Smooth muscle cell of the umbilical artery (primary cell): Measurements from ENCODE around the gene NLRX1. TPM values are rescaled to one million over a fixed set of nuclear protein-coding genes. Genes with fewer than 3 reads are reported as not detected.

Experiments used
- total RNA-seq: library from RNA; depleted of rRNA; stranded (reverse); fragments of >200 nt; gene quantifications from 2 replicates; pipeline ENCODE4 v1.2.3, GENCODE V29; 2014

NLRX1 gene, protein sequence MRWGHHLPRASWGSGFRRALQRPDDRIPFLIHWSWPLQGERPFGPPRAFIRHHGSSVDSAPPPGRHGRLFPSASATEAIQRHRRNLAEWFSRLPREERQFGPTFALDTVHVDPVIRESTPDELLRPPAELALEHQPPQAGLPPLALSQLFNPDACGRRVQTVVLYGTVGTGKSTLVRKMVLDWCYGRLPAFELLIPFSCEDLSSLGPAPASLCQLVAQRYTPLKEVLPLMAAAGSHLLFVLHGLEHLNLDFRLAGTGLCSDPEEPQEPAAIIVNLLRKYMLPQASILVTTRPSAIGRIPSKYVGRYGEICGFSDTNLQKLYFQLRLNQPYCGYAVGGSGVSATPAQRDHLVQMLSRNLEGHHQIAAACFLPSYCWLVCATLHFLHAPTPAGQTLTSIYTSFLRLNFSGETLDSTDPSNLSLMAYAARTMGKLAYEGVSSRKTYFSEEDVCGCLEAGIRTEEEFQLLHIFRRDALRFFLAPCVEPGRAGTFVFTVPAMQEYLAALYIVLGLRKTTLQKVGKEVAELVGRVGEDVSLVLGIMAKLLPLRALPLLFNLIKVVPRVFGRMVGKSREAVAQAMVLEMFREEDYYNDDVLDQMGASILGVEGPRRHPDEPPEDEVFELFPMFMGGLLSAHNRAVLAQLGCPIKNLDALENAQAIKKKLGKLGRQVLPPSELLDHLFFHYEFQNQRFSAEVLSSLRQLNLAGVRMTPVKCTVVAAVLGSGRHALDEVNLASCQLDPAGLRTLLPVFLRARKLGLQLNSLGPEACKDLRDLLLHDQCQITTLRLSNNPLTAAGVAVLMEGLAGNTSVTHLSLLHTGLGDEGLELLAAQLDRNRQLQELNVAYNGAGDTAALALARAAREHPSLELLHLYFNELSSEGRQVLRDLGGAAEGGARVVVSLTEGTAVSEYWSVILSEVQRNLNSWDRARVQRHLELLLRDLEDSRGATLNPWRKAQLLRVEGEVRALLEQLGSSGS
- total RNA-seq: 12.9 and 14.0 TPM in 2 replicates

DNA sequence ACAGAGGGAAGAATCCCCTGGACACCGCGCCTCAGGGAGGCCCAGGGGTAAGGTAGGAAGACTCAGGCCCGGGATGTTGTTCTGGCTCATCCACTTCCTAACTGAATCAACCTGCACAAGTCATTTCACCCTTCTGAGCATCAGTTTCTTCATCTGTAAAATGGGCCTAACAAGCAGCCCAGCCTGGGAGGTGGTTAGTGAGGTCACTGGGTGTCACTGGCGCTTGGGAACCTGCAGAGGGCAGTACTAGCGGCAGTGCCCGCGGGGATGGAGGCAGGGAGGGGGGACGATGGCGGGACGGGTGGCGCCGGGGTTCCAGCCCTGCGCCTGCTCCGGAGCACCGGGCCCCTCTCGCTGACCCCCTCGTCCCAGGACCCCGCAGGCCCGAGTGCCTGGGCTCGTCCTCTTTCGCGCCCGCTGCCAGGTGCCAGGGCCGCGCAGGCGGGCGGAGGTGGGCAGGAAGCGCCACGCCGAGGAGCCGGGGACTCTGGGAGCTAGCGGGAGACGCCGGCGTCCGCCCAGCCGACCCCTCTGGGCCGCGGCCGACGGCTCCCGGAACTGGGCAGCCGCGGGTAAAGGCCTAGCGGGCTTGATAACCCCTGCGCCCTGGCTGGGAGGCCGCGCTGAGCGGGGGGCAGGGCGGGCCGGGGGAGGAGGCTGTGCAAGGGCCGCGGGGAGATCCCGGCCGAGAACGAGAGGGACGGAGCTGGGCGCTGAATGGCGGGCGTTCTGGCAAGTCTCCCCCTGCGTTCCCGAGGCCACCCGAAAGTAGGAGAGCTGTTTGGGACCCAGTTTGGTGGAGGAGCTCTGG is at the start of gene NLRX1:
Gene NLRX1, plus strand, starts transcription at position 255 of the 811 bp plus-strand sequence. CDS start 2,679 bp downstream, outside the sequence.

DNA sequence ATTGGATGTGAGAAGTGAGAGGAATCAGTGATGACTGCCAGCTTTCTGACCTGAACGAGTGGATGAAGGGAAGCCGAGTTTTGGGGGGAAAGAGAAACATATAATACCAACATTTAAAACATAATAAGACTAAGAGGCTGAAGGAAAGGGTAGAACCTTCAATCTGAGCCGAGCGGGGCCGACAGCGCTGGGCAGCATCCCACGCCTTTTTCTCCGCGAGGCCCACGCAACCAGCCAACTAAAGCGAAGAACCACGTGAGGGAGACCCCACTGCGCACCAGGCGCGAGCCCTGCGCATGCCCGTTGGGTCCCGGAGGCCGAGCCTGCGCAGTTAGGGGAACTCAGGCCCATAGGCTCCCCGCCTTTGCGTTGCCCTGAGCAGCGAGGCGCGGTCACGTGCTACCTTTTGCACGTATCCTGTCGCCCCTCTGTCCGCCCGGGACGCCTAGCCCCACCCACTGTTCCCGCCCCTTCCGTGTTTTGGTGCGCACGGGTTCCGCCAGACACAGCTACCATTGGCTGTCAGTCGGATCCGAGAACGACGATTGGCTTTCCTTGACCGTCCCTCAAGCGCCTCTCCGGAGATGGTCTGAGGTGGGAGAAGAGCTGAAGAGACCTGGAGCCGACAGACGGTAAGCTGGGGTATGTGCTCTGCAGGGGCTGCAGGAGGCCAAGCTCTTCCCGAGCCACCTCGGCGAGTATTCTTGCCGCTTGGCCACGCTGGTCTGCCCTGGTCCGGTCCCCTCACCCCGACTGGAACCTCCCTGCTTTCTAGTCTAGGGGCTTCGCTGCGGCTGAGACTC is 47.3 kb upstream of the NLRX1 start, which contains the start of gene HINFP:
Gene HINFP, plus strand, starts transcription at position 573 of the 803 bp plus-strand sequence. CDS start 5,365 bp downstream, outside the sequence.

DNA sequence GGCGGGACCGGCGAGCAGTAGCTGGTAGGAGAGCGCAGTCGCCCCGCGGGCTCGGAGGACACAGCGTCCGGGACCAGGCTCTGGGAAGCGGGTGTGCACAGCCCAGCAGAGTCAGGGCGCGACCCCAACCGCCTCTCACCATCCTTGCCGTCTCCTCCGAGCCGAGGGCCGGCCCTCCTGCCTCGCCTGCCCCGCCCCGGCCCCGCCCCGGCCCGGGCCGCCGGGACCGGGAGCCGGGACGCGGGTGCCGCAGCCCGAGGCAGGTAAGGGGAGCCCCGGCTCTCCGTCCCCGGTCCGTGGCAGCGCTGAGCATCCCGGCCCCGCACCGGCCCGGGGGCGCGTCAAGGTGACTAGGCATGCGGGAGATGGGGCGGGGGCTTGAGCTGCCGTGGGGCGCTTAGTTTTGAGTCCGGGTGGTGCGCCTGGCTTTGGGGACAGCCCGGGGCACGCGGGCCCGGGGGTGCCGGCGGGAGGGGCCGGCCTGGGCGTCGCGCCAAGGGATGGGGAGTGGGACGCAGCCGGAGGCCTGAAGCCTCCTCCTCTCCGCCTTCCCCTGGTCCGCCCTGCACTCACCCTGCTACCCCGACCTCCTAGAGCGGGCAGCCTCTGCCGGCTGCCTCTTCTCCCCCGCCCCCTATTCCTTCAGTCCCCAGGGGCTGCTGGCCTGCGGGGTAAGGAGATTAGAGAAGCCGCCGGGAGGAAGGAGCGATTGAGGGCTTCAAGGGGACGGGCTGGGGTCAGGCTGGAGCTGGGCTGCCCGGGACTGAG is 19.3 kb upstream of the NLRX1 start, which contains the start of gene ABCG4:
Gene ABCG4, plus strand, starts transcription at position 35 of the 768 bp plus-strand sequence. CDS start 914 bp downstream, outside the sequence.

DNA sequence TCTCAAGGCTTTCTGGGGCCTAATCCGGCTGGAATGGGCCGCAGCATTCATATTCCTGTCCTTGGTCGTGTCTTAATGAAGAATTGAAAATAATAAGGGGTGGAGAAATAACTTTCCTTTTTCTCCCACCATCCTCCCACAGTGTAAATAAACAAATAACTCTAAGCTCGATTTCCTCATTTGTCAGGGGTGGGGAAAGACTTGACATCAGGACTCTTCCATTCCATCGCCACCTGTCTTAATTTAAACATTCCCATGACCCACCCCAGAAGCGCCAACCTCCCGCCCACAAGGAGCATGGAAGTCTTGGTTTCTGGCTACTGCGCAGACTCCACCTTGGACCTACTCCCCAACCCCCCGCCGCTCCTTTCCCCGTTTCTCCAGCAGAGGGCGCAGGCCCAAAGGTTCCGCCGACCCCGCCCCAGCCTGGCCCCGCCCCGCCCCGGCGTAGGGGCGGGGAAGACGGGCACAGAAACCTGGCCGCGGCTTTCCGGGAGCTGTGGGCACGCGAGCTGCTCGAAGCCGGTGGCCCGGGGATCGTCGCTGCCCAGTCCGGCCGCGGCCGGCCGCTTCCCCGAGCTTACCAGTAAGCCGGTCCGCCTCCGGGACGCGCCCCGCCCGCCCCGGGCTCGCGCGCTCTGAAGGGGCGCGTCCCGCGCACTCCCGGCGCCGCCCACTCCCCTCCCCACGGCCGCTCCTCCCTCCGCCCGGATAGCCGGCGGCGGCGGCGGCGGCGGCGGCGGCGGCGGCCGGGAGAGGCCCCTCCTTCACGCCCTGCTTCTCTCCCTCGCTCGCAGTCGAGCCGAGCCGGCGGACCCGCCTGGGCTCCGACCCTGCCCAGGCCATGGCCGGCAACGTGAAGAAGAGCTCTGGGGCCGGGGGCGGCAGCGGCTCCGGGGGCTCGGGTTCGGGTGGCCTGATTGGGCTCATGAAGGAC is 37.3 kb downstream of the NLRX1 start, which contains the start of gene CBL:
Gene CBL, plus strand, starts transcription at position 766 of the 937 bp plus-strand sequence. Its CDS starts 79 bp downstream, at position 845.

Other genes starting within 250 kb of the NLRX1 start
- gene BCL9L, start 242.8 kb upstream of the NLRX1 start, total RNA-seq: 22.9 and 37.4 TPM in 2 replicates
- not detected in 2 replicates for gene UPK2, start 212.4 kb upstream of the NLRX1 start, total RNA-seq
- not detected in 2 replicates for gene FOXR1, start 197.0 kb upstream of the NLRX1 start, total RNA-seq
- 22.1 and 30.6 TPM in 2 replicates for gene CENATAC, start 170.6 kb upstream of the NLRX1 start, total RNA-seq
- 921 and 1,482 TPM in 2 replicates for gene RPS25, start 150.4 kb upstream of the NLRX1 start, total RNA-seq
- gene TRAPPC4, start 150.0 kb upstream of the NLRX1 start, total RNA-seq: 105 and 115 TPM in 2 replicates
- 13.7 and 13.9 TPM in 2 replicates for gene SLC37A4, start 137.8 kb upstream of the NLRX1 start, total RNA-seq
- 282 and 311 TPM in 2 replicates for gene HYOU1, start 111.5 kb upstream of the NLRX1 start, total RNA-seq
- gene VPS11, start 100.9 kb upstream of the NLRX1 start, total RNA-seq: 21.5 and 23.5 TPM in 2 replicates
- gene HMBS, start 83.8 kb upstream of the NLRX1 start, total RNA-seq: 16.0 and 16.9 TPM in 2 replicates
- gene DPAGT1, start 66.9 kb upstream of the NLRX1 start, total RNA-seq: 16.0 and 34.1 TPM in 2 replicates
- 5.0 and 5.5 TPM in 2 replicates for gene C2CD2L, start 61.4 kb upstream of the NLRX1 start, total RNA-seq
- 13.7 and 16.1 TPM in 2 replicates for gene HINFP, start 47.1 kb upstream of the NLRX1 start, total RNA-seq
- gene ABCG4, start 19.7 kb upstream of the NLRX1 start, total RNA-seq: under 0.01 and 0.32 TPM in 2 replicates
- not detected in 2 replicates for gene NHERF4, start 16.8 kb downstream of the NLRX1 start, total RNA-seq
- gene CBL, start 37.6 kb downstream of the NLRX1 start, total RNA-seq: 12.2 and 25.3 TPM in 2 replicates
- gene MCAM, start 148.4 kb downstream of the NLRX1 start, total RNA-seq: 108 and 256 TPM in 2 replicates
- 5.6 and 13.2 TPM in 2 replicates for gene RNF26, start 165.8 kb downstream of the NLRX1 start, total RNA-seq
- gene C1QTNF5, start 172.2 kb downstream of the NLRX1 start, total RNA-seq: 9.3 and 18.4 TPM in 2 replicates
- gene MFRP, start 178.0 kb downstream of the NLRX1 start, total RNA-seq: not detected in 2 replicates
- 0.88 TPM in 1 of 2 replicates, not detected in the other for gene USP2, start 213.0 kb downstream of the NLRX1 start, total RNA-seq